RWPE2 (cell line): Measurements from ENCODE around the gene APOD.

Source experiments
- ATAC-seq: fragments of 200-7000 bp; cut with Tn5 transposase; 3 replicates; pipeline ENCODE4 v1.9.1; 2021; ENCODE audit warnings: low read depth
- DNase-seq: peaks from one replicate; pipeline ENCODE4 v3.0.0-alpha.2; 2020; ENCODE audit warnings: low spot score
- H3K27ac ChIP-seq: fragments of 450-650 bp; 2 replicates; pipeline ENCODE4 v1.5.1; 2017; ENCODE audit warnings: mild to moderate bottlenecking; ENCODE audit not compliant: poor library complexity, severe bottlenecking
- H3K27me3 ChIP-seq: fragments of 250-450 bp; sonication (Bioruptor Pico); 2 replicates; pipeline ENCODE4 v1.5.1; 2021; ENCODE audit warnings: mild to moderate bottlenecking, moderate library complexity; ENCODE audit not compliant: insufficient read depth, poor library complexity, severe bottlenecking
- H3K36me3 ChIP-seq: fragments of 250-450 bp; sonication (Bioruptor Pico); 2 replicates; pipeline ENCODE4 v1.5.1; 2020; ENCODE audit warnings: low read depth, mild to moderate bottlenecking, moderate library complexity
- H3K4me1 ChIP-seq: fragments of 250-450 bp; sonication (Bioruptor Pico); 2 replicates; pipeline ENCODE4 v1.5.1; 2021; ENCODE audit warnings: mild to moderate bottlenecking, moderate library complexity; ENCODE audit not compliant: insufficient read depth, poor library complexity, severe bottlenecking
- H3K4me3 ChIP-seq: fragments of 250-450 bp; sonication (Bioruptor Pico); 2 replicates; pipeline ENCODE4 v1.5.1; 2021; ENCODE audit warnings: mild to moderate bottlenecking, moderate library complexity; ENCODE audit not compliant: severe bottlenecking
- H3K9me3 ChIP-seq: fragments of 250-450 bp; sonication (Bioruptor Pico); 2 replicates; pipeline ENCODE4 v1.5.1; 2021; ENCODE audit warnings: mild to moderate bottlenecking, moderate library complexity; ENCODE audit not compliant: severe bottlenecking
- CTCF ChIP-seq: fragments of 450-650 bp; IDR thresholded peaks from one replicate; pipeline ENCODE4 v1.5.1; 2017; ENCODE audit warnings: mild to moderate bottlenecking, moderate library complexity; ENCODE audit not compliant: poor library complexity, severe bottlenecking

The APOD gene

GRCh38 chr3:195587824-195588223, 4.1 kb upstream of the APOD start:
- ATAC-seq (no peak), DNase-seq (no peak)
- Histone ChIP-seq H3K36me3 (no peaks in the 10 kb centered on the region), H3K27ac (no peak overlapping the region), H3K9me3 (no peaks in the 10 kb centered on the region), H3K4me1 (peaks cover 9% of the 10 kb centered on the region), H3K4me3 (no peak overlapping the region), H3K27me3 (no peaks in the 10 kb centered on the region)
- TF ChIP-seq CTCF, result no peak

- ATAC-seq, result no peak
- no peak for DNase-seq
- H3K9me3 ChIP-seq, result no peaks in the 10 kb centered on the region
- H3K27ac ChIP-seq, result no peak overlapping the region
- no peak for TF ChIP-seq CTCF
- H3K4me1 ChIP-seq, result peaks cover 9% of the 10 kb centered on the region
- H3K36me3 ChIP-seq, result no peaks in the 10 kb centered on the region
- H3K27me3 ChIP-seq, result no peaks in the 10 kb centered on the region
- no peak overlapping the region for H3K4me3 ChIP-seq
Observed at GRCh38 chr3:195587406-195587805, 3.7 kb upstream of the APOD start.

DNA sequence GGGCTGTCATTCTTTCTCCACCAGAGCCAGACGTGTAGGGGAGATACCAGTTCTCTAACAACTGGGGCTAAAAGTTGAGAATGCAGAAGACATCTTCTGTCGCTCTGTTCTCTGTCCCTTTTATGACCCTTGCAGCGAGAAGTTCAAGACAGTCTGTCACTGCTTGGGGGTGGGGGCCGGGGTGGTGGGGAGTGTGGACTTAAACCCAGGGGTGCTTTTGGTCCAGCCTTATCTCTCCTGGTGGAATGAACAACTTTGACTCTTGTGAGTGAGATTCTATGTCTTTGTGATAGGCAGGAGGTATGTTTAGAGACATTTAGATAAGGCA, 767 bp upstream of the APOD start:
- Histone ChIP-seq H3K27ac (peak overlapping the region; percentile 22), H3K4me1 (peaks cover 9% of the 10 kb centered on the region), H3K36me3 (no peaks in the 10 kb centered on the region), H3K27me3 (no peaks in the 10 kb centered on the region), H3K4me3 (no peak overlapping the region), H3K9me3 (no peaks in the 10 kb centered on the region)
- DNase-seq, result no peak
- no peak for ATAC-seq
- no peak for TF ChIP-seq CTCF

- H3K9me3 ChIP-seq, result no peaks in the 10 kb centered on the region
- DNase-seq, result no peak
- H3K4me3 ChIP-seq, result no peak overlapping the region
- ATAC-seq, result no peak
- H3K27ac ChIP-seq, result no peak overlapping the region
- peaks cover 9% of the 10 kb centered on the region for H3K4me1 ChIP-seq
- no peaks in the 10 kb centered on the region for H3K27me3 ChIP-seq
- no peak for TF ChIP-seq CTCF
- no peaks in the 10 kb centered on the region for H3K36me3 ChIP-seq
Observed at GRCh38 chr3:195582947-195583346, 793 bp downstream of the APOD start.

GRCh38 chr3:195580744-195581443, 2.8 kb downstream of the APOD start:
- Histone ChIP-seq H3K36me3 (no peaks in the 10 kb centered on the region), H3K9me3 (no peaks in the 10 kb centered on the region), H3K4me3 (no peak overlapping the region), H3K27ac (no peak overlapping the region), H3K27me3 (no peaks in the 10 kb centered on the region), H3K4me1 (peaks cover 9% of the 10 kb centered on the region)
- no peak for TF ChIP-seq CTCF
- DNase-seq (no peak), ATAC-seq (no peak)
